SHP77 (cell line): ENCODE measurements around the gene TM9SF3.
"Not testable (repeated sequence)": the region's sequence is repeated elsewhere in the genome, so short reads cannot be mapped to it uniquely, and the experiment has no call there.

ENCODE experiments used
- DNase-seq, 2 experiments: peaks; one replicate each; lab custom pipeline; 2025; lab: John Stamatoyannopoulos, UW

TM9SF3 gene

DNA sequence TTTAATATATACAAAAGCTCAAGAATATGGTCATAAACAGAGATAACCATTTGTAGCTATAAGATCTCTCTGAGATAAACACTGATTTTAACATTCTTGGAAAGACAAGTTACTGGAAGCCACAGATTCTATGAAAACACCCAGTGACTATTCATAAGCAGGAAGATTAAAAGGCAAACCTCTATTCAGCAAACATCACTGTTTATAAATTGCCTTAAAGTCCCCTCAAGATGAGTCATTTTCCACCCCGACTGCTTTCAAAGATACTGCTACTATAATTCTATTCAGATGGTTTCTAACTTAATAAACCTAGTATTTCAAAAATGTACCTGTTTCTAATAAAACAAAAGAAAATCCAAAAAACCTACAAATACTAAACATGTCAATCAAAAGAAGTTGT lies 21.0 kb downstream of the TM9SF3 start:
- DNase-seq: no peak

DNA sequence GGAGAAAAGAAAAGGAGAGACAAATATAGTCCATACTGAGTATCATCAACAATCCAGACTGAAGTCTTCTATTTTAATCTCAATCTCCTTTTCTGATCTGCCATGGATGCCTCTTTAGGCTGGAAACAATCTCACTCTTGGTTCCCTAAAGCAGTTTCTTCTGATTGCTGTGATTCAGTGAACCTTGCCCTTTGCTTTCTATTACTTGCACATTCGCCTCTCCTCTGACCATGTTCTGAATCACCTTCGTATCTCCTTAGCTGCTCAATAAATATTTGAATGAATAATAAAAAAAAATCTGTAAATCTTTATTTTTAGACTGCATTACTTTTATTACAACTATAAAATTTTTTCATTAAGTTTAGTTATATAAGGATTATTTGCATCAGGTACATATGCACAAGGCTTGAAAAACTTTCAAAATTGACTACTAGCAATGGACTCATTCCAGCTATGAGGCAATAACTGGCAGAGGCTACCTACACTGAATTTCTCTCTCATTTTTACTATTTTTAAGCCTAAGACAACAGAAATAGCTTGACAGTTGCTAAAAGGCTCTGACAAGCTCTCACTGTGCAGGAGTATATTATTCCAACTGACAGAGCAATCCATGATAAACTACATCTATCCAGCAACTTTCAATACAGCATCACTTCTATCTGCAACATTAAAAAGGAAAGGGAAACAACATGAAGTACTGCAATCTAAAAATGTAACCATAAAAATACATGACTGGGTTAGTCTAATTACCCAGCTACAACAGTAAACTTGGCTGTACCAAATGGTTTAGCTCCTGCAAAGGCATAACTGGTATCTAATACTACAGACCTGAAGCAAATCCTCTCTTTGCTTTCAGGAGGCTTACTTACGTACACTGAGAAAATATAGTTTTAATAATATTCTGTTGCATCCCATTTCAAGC lies 25.6 kb downstream of the TM9SF3 start:
- no peak for DNase-seq

DNA sequence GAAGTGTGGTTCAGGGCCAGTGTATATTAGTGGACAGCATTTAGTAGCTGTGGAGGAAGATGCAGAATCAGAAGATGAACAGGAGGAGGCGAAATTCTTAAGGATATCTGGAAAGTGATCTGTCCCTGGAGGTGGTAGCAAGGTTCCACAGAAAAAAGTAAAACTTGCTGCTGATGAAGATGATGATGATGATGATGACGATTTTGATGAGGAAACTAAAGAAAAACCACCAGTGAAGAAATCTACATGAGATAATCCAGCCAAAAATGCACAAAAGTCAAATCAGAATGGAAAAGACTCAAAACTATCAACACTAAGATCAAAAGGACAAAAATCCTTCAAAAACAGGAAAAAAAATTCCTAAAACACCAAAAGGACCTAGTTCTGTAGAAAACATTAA lies 26.3 kb downstream of the TM9SF3 start:
- DNase-seq: no peak

DNA sequence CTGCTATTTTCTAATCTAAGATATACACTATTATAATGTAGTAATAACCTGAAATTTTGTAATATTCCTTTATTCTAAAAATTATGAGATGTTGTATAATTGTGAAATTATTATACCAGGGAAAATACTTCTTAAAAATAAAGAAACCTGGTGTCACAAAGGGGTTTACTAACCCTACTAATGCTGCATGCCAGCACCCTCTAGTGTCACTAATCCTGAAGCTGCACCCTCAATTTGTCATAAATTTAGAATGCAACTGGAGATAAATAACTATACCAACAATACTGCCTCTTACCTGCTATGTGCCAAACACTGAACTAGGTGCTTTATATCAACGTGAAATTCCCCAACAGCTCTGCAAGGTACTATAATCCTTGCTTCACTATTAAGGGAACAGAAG lies 30.8 kb downstream of the TM9SF3 start:
- DNase-seq: no peak

DNA sequence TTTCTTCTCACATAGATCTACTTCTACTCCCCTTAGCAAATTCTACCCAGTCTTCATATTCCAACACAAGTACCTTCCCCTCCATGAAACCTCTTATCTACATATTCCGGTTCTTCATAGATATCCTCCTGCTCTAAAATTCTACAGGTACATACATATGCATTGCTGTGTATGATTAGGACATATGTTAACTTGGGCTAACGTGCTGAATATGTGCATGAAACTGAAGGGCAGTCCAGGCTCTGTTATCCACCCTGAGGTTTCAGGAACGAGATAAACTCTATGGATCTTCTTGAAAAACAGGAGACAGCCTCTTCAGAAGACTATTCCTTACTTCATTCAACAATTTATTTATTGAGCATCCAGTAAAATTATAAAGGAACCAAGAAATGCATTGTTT lies 31.5 kb downstream of the TM9SF3 start:
- DNase-seq: no peak

DNA sequence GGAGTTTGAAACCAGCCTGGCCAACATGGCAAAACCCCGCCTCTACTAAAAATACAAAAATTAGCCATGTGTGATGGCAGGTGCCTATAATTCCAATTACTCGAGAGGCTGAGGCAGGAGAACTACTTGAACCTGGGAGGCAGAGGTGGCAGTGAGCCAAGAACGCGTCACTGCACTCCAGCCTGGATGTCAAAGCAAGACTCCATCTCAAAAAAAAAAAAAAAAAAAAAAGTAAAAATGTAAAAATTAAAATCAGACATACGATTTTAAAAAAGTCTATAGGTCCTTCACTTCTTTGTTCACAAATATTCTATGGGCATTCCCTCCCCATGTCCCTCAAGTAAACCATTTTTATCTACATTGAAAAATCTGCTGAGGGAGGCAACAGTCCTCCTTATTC lies 38.2 kb downstream of the TM9SF3 start:
- DNase-seq: peak; percentile 53 to 62

DNA sequence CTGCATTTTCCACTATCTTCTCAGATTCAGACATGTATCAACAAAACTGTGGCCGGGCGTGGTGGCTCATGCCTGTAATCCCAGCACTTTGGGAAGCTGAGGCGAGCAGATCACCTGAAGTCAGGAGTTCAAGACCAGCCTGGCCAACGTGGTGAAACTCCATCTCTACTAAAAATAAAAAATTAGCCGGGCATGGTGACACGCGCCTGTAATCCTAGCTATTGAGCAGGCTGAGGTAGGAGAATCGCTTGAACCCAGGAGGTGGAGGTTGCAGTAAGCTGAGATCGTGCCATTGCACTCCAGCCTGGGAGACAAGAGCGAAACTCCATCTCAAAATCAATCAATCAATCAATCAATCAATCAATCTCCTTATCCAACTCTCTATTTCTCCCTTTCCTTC lies 41.3 kb downstream of the TM9SF3 start:
- not testable (repeated sequence) for DNase-seq

DNA sequence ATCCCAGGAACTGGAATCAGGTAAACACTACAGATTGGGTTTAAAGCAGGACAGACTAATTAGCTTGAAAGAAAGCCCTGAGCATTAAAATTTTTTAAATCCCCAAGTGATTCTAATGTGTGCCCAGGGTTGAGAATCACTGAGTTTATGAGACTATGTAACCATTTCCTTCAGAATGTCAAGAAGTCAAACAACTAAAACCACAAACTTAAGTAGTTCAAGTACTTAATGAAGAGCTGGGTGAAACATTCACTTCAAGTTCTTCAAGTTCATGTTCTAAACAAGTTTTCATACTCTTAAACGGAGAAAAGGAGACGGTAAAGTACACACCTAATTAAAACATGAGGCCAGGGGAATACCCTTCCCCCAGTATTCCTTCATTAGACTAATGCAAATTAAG lies 44.9 kb downstream of the TM9SF3 start:
- no peak for DNase-seq

DNA sequence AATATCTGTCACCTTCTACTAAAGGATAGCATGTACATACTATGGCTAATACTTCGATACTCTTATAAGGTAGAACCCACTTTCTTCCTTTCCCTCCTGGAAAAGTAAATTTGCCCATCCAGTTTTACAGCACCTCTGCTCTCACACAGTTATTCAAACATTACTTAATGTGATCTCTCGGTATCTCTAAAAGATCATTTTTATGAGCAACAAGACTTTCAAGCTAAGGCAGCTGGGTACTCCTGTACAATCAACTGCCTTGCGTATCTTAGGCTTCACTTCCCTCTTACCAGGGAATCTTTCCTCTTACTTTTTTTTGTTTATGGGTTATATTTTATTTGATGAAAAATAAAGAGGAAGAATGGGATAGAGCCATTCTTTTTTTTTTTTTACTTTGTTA lies 46.6 kb downstream of the TM9SF3 start:
- no peak for DNase-seq

DNA sequence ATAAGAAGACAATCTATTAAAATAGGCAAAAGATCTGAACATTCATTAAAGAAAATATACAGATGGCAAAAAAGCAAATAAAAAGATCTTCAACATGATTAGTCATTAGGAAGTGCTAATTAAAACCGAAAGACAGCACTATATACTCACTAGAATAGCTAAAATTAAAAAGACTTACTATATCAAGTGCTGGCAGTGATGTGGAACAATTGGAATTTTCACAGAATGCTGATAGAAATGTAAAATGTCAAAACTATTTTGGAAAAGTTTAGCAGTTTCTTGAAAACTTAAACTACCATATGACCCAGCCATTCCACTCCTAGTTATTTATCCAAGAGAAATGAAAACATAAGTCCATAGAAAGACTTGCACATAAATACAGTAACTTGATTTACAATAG lies 48.1 kb downstream of the TM9SF3 start:
- no peak for DNase-seq

DNA sequence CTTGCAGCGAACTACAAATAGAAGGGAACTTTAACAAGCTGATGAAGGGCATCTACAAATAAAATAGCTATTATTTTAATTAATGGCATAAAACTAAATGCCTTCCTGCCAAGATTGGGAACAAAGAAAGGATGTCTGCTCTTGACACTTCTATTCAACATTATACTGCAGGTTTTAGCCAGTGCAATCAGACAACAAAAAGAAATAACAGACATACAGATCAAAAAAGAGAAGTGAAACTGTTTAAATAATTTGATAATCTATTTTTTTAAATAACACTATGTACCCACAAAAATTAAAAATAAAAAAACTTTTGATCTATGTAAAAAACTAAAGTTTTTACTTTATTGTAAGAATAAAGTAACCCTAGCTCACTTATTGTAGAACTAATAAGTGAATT lies 50.7 kb downstream of the TM9SF3 start:
- DNase-seq: no peak

DNA sequence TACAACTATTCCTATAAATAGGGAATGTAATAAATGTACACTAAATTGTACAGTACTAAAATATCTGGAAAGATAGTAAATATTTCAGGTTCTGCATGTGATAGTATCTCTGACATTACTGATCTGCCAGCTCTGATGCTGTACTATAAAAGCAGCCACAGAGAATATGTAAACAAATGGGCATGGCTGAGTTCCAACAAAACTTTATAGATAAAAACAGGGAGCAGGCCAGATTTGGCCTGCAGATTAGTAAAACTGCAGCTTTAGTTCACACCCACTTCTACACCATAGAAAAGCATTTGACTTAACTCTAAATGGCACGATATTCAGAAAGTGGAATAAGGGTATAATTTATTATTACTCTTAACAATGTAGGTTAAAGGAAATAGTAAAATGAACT lies 54.3 kb downstream of the TM9SF3 start:
- DNase-seq: no peak

DNA sequence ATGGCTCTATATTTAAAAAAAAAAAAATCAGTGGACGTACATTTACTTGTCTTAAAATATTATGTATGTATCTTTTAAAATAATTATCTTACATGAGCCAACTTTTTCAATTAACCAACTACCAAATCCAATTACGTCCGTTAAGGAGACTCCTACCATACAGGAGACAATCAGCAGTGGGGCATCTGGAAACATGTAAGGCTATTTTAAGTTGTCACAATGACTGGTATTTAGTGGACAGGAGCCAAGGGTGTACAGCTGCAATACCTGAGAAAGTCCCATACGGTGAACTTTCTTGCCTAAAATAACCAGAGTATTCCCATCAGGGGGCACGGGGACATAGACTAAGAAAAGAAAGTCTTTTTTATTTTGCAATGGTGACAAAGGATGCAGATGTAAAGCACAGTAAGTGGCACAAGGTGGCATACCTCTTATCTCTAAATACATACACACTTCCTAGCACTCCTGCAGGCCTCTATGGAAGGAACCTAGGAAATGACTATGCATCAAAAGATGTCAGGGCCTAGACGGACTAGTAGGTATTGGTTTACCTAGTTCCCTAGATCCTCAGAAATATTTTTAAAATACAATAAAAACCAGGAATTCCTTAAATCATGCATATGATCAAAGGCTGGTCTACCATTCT lies 57.1 kb downstream of the TM9SF3 start:
- no peak for DNase-seq

DNA sequence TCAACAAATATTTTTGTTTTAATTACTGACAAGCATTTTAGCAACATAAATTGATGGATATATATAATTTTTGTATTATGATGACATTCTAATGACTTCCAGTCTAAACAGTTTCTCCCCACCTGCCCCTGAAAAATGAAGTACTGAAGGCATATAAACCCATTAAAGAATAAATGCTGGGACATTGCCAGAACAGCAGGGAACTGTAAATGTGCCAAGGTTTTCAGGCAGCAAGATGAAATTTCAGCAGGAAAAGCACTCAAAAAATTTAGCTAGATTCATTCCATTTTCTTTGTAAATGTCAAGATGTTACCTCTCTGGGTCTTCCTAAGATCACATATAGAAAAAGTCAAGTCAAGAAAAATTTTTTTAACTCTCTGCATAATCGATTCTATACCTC lies 62.1 kb downstream of the TM9SF3 start:
- DNase-seq: no peak

DNA sequence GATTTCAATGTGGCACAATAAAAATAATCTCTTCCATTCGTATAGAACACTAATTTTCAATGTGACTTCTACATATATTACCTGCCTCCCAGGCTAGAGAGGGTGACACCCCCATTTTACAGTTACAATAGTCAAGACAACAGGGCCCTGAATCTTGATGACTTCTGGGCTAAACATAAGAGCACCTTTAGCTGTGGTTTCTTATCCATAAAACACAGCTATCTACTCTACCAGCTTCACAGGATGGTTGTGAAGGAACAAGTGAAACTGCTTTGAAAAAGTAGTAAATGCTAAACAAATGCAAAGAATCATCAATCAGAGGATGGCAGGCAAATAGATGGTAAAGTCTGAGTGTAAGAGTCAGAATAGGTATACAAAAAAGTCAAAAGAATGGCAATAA lies 69.5 kb downstream of the TM9SF3 start:
- DNase-seq: no peak

DNA sequence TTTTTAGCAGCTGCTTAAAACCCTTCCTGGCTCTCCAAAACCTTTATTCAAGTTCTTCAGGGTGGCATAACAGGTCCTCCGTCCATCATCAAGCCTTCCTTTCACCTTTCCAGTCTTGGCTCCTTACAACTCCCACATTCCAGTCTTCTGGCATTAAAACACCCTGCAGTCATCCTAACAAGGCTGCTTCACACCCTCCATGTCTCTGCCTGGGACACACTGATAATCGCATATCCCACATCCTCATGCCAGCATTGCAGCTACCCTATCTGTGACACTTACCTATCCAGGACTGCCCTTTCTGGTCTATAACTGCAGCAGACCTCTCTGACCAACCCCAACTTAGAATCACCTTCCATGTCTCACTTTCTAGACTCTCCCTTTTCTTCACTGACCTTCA lies 70.5 kb downstream of the TM9SF3 start:
- no peak for DNase-seq

DNA sequence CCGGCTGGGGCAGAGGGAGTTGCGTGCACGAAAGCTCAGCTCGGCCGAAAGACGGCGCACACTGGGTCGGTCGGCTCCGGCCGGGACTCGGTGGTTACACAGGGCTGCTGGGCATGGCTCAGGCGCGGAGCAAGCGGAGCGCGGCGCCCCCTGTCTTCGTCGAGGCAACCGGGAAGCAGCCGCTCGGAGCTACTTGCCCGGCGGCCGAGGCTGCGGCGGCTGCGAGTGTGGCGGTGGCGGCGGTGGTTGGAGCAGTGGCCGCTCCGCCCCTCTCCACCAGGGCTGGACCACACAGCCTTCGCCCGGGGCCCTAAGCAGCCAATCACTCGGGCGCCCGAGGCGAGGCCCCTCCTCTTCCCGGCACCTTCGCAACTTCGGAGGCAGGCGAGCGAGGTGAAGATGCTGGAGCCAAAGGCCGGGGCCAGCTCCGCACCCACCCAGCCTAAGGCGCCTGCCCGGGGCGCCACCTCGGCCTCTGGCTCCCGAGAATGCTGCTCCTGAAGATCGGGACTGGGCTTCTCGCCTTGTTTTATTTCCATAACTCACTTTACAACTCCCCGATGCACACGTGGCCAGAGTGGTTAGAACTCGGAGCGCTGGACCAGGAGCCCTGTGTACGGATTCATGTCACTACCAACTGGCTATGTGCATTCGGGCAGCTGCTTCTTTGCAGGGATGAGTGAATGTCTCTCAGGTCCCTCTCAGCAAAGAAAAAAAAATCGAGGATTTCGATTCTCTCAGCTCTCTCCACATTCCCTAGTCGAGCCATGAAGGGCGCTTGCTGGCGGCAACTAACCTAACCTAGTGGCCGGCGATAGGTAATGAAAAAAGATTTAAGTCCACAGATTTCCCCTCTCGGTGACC lies 72.9 kb downstream of the TM9SF3 start, which contains the start of gene TLL2:
TLL2 (minus strand) TSS at position 229 of the 864 bp plus-strand sequence. CDS start 241 bp downstream, outside the sequence.
- peak; percentile 83 to 92 for DNase-seq

DNA sequence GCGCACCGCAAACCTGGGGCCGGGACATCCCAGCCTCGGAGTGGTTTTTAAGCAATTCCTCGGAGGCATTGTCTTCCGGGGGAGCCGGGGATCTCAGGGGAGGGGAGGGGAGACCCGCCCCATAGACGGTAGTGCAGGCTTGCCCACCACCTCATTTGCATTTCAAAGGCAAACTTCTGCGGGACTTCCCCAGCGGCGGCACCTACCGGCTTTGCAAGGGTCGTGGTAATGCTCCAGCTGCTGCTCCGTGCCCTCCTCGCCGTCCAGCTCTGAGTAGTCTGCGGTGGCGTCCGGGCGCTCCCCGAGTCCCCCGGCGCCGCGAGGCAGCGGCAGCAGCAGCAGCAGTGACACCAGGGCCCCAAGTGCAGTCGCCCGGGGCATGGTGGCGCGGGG lies 73.5 kb downstream of the TM9SF3 start:
- DNase-seq: no peak

DNA sequence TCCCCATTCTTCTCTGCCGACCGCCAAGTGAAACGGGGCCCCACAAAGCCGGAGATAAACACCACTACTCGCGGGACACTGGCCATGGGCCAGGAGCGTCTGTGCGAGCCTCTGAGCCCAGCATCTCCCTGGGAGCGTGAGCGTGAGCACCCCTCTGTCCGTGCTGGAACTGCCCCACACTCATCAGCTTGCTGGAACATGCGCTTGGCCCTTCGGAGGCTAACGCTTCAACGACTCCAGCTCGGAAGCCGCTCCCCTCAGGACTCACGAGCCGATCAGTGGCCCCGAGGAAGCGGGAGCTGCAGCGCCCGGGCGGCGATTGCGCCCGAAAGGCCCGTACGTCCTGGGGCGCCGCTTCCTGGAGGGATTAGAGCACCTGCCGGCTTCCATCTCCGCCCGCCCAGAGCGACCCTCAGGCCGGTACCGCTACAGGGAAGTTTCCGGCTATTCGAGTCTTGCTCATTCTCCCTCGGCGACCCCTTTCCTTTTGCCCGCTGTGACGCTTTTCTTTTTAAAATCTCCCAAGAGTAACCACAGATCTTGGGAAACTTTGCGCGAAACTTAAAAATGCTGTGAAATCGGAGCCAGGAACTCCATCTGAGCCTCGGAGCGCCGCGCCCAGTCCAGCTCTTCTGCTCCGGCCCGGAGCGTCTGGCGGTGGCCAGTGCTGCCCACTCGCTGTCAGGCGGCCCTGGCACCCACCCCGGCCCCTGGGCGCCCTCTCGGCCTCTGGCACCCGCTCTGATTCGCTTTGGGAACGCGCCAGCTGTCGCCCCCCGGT lies 74.1 kb downstream of the TM9SF3 start:
- peak; percentile 19 to 26 for DNase-seq

DNA sequence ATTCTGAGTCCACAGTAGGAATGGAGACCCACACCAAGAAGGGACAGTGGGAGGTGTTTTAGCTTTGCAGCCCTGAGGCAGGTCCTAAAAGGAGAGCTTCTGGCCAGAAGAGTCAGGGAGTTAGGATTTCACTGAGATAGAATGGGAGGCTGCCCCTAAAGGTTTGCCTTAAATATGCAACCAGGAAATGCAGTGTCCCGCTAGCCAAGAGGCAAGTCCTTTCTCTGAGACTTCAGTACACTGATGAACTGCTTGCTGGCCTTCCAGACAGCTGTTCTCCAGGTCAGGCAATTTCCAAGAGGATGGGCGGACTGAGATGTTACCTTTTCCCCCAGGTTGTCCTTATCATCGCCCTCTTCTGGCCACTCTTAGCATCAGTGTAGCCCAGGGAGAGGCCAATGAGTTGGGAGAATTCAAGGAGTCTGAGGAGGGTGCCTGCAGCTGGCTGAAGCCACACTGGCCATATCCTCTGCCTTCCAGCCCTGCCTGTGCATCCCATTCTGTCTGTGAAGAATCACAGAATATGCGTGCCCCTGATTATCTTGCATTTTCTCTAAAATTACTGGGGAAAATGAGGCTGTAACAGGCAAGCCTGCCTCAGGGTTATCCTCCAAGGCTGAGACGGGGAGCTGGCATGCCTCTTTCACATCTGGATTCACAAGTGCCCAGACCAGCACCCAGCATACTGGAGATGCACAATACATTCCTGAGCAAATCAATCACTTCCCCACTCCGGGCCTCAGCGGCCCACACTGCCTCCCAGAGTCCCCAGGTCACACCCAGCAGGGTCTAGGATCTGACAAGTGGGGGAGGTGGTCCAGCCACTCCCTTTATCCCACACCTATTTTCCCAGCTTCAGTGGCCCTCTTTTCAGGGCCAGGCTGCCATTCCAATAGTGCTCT lies 75.5 kb downstream of the TM9SF3 start:
- DNase-seq: peak; percentile 58 to 62
